H9 (cell line): ENCODE results near the gene PEX5. TPM values are rescaled to one million over a fixed set of nuclear protein-coding genes. Genes with fewer than 3 reads are reported as not detected.
A peak's percentile ranks its signal among the peaks of the same experiment; 100 is the strongest.

Experiments used
- DNase-seq: peaks from one replicate; pipeline ENCODE4 v3.0.0-alpha.2; 2017
- H2AFZ ChIP-seq: one replicate; pipeline ENCODE4 v1.6.1; 2013; ENCODE audit warnings: mild to moderate bottlenecking, low read length, control low read depth, moderate library complexity
- H2AK5ac ChIP-seq: 2 replicates; pipeline ENCODE4 v1.6.1; 2013; ENCODE audit warnings: low read length, control low read depth, mixed read lengths; ENCODE audit not compliant: insufficient read length
- H2BK120ac ChIP-seq: one replicate; pipeline ENCODE4 v1.6.1; 2013; ENCODE audit warnings: low read depth, mild to moderate bottlenecking, low read length, control low read depth, inconsistent platforms; ENCODE audit not compliant: poor library complexity, severe bottlenecking
- H2BK12ac ChIP-seq: 2 replicates; pipeline ENCODE4 v1.6.1; 2013; ENCODE audit warnings: low read length, control low read depth, mixed read lengths, low read depth; ENCODE audit not compliant: insufficient read length
- H2BK15ac ChIP-seq: 2 replicates; pipeline ENCODE4 v1.6.1; 2013; ENCODE audit warnings: low read depth, low read length, control low read depth
- H2BK20ac ChIP-seq: one replicate; pipeline ENCODE4 v1.6.1; 2013; ENCODE audit warnings: low read depth, mild to moderate bottlenecking, low read length, control low read depth, inconsistent platforms; ENCODE audit not compliant: poor library complexity, severe bottlenecking
- H2BK5ac ChIP-seq: 2 replicates; pipeline ENCODE4 v1.6.1; 2013; ENCODE audit warnings: low read length, control low read depth, mixed read lengths; ENCODE audit not compliant: insufficient read length
- H3K14ac ChIP-seq: 2 replicates; pipeline ENCODE4 v1.6.1; 2013; ENCODE audit warnings: low read length, control low read depth; ENCODE audit not compliant: insufficient read depth
- H3K18ac ChIP-seq: 2 replicates; pipeline ENCODE4 v1.6.1; 2013; ENCODE audit warnings: low read depth, mild to moderate bottlenecking, mixed read lengths, low read length, control low read depth; ENCODE audit not compliant: insufficient read length
- H3K23ac ChIP-seq: 2 replicates; pipeline ENCODE4 v1.6.1; 2013; ENCODE audit warnings: low read length, control low read depth, mixed read lengths, low read depth; ENCODE audit not compliant: insufficient read length
- H3K23me2 ChIP-seq: 2 replicates; pipeline ENCODE4 v1.6.1; 2013; ENCODE audit warnings: low read depth, mild to moderate bottlenecking, mixed read lengths, low read length, control low read depth; ENCODE audit not compliant: insufficient read length, poor library complexity, severe bottlenecking
- H3K27ac ChIP-seq: 2 replicates; pipeline ENCODE4 v1.5.1; 2013; ENCODE audit warnings: low read length, control low read depth, mixed read lengths, low read depth; ENCODE audit not compliant: insufficient read length
- H3K27me3 ChIP-seq: 2 replicates; pipeline ENCODE4 v1.6.1; 2013; ENCODE audit warnings: low read length, control low read depth, inconsistent platforms; ENCODE audit not compliant: insufficient read depth
- H3K4ac ChIP-seq: 2 replicates; pipeline ENCODE4 v1.6.1; 2013; ENCODE audit warnings: low read depth, mild to moderate bottlenecking, control low read depth, inconsistent platforms, low read length, moderate library complexity
- H3K4me1 ChIP-seq: 2 replicates; pipeline ENCODE4 v1.6.1; 2013; ENCODE audit warnings: low read length, control low read depth, inconsistent platforms; ENCODE audit not compliant: insufficient read depth
- H3K4me2 ChIP-seq: 2 replicates; pipeline ENCODE4 v1.6.1; 2013; ENCODE audit warnings: low read length, control low read depth, mixed read lengths; ENCODE audit not compliant: insufficient read length, insufficient read depth
- H3K56ac ChIP-seq: 2 replicates; pipeline ENCODE4 v1.6.1; 2013; ENCODE audit warnings: low read depth, mild to moderate bottlenecking, mixed read lengths, low read length, control low read depth; ENCODE audit not compliant: insufficient read length
- H3K79me1 ChIP-seq: 2 replicates; pipeline ENCODE4 v1.6.1; 2013; ENCODE audit warnings: low read depth, mild to moderate bottlenecking, moderate library complexity, low read length, control low read depth, inconsistent platforms; ENCODE audit not compliant: insufficient read depth, poor library complexity, severe bottlenecking
- H3K79me2 ChIP-seq: 2 replicates; pipeline ENCODE4 v1.6.1; 2013; ENCODE audit warnings: low read length, control low read depth, inconsistent platforms; ENCODE audit not compliant: insufficient read depth
- H3K9ac ChIP-seq: 2 replicates; pipeline ENCODE4 v1.6.1; 2013; ENCODE audit warnings: low read length, control low read depth, mixed read lengths; ENCODE audit not compliant: insufficient read length; ENCODE audit errors: extremely low read depth
- H3K9me3 ChIP-seq: one replicate; pipeline ENCODE4 v1.6.1; 2013; ENCODE audit warnings: low read depth, low read length, inconsistent platforms; ENCODE audit not compliant: control insufficient read depth
- H3T11ph ChIP-seq: one replicate; pipeline ENCODE4 v1.6.1; 2013; ENCODE audit warnings: mild to moderate bottlenecking, low read length, control low read depth, inconsistent platforms
- H4K20me1 ChIP-seq: one replicate; pipeline ENCODE4 v1.6.1; 2013; ENCODE audit not compliant: control insufficient read depth, insufficient read length, insufficient read depth
- H4K5ac ChIP-seq: 2 replicates; pipeline ENCODE4 v1.6.1; 2013; ENCODE audit warnings: low read depth, mild to moderate bottlenecking, mixed read lengths, low read length, control low read depth; ENCODE audit not compliant: insufficient read length
- H4K8ac ChIP-seq: replicated peaks from 2 replicates; pipeline ENCODE4 v1.6.1; 2013; ENCODE audit warnings: low read length, control low read depth, mixed read lengths, low read depth; ENCODE audit not compliant: insufficient read length
- H4K91ac ChIP-seq: 2 replicates; pipeline ENCODE4 v1.6.1; 2013; ENCODE audit warnings: low read depth, mild to moderate bottlenecking, moderate library complexity, mixed read lengths, low read length, control low read depth; ENCODE audit not compliant: insufficient read length
- H3K27ac Mint-ChIP-seq, 3 experiments: 2 replicates in 2 of 3; 3 replicates in 1 of 3; pipeline ENCODE4 v1.8.0; 2020 to 2021; ENCODE audit warnings: mixed read lengths in 3 of 3, mild to moderate bottlenecking in 1 of 3, moderate library complexity in 1 of 3
- H3K27me3 Mint-ChIP-seq: 2 replicates; pipeline ENCODE4 v1.8.0; 2021; ENCODE audit warnings: low read depth, mild to moderate bottlenecking, moderate library complexity, mixed read lengths
- H3K36me3 Mint-ChIP-seq, 3 experiments: 2 replicates in 2 of 3; 3 replicates in 1 of 3; pipeline ENCODE4 v1.8.0; 2020 to 2021; ENCODE audit warnings: low read depth in 3 of 3, mixed read lengths in 3 of 3; ENCODE audit not compliant: insufficient read depth in 1 of 3
- H3K4me1 Mint-ChIP-seq, 2 experiments: 2 replicates each; pipeline ENCODE4 v1.8.0; 2020; ENCODE audit warnings: mixed read lengths in 2 of 2
- H3K4me3 Mint-ChIP-seq, 2 experiments: 2 replicates in 1 of 2; 3 replicates in 1 of 2; pipeline ENCODE4 v1.8.0; 2020 to 2021; ENCODE audit warnings: mild to moderate bottlenecking in 2 of 2, mixed read lengths in 2 of 2, moderate library complexity in 1 of 2
- H3K9me3 Mint-ChIP-seq, 2 experiments: 2 replicates in 1 of 2; 3 replicates in 1 of 2; pipeline ENCODE4 v1.8.0; 2020; ENCODE audit warnings: mild to moderate bottlenecking in 2 of 2, mixed read lengths in 2 of 2, moderate library complexity in 1 of 2
- CTCF ChIP-seq: fragments of 200-600 bp; sonication (generic); conservative IDR thresholded peaks from 3 replicates; pipeline ENCODE4 v1.8.0; 2021; ENCODE audit warnings: antibody characterized with exemption, mild to moderate bottlenecking
- WGBS: extraction: QIAGEN DNeasy Blood & Tissue Kit; methylation state at CpG from one replicate; pipeline ENCODE4 v1.1.7; 2013; ENCODE audit warnings: missing lambda C conversion rate, low lambda C conversion rate, mixed read lengths; ENCODE audit not compliant: insufficient read length; ENCODE audit errors: extremely low coverage; 5-methylcytosine and 5-hydroxymethylcytosine counted together
- total RNA-seq: library from RNA; stranded (reverse); gene quantifications from 2 replicates; pipeline ENCODE4 v1.2.1, GENCODE V29; 2021

The PEX5 gene
- total RNA-seq, 1 experiment from 2014 or later: 40.5 TPM

- Histone ChIP-seq H3K27ac (no peak overlapping the region), H2BK15ac (no peak overlapping the region)
- no CpG with 5 or more reads among the region's 10 CpGs for WGBS
Observed at GRCh38 chr12:7158781-7159609, 30.5 kb upstream of the PEX5 start.

More at GRCh38 chr12:7158781-7159609, 30.5 kb upstream of the PEX5 start:
- H3K9me3 ChIP-seq: no peaks in the 10 kb centered on the region
- no peaks in the 10 kb centered on the region for H3K79me1 ChIP-seq
- no peak overlapping the region for H2BK20ac ChIP-seq
- no peak overlapping the region for H3K4me2 ChIP-seq
- no peaks in the 10 kb centered on the region for H3K4me1 ChIP-seq
- Mint-ChIP-seq H3K9me3 (peaks cover 0 to 8% of the 10 kb centered on the region in 2 experiments; a peak in 3 of 5 replicates), H3K36me3 (peaks cover 0 to 7% (median 3%) of the 10 kb centered on the region in 3 experiments; a peak in 3 of 7 replicates), H3K4me1 (peaks cover 6 to 8% of the 10 kb centered on the region in 2 experiments), H3K4me3 (no peak overlapping the region), H3K27me3 (peaks cover 27% of the 10 kb centered on the region), H3K27ac (no peak overlapping the region; a peak in 2 of 7 replicates)
- no peak overlapping the region for H2AK5ac ChIP-seq
- H3K56ac ChIP-seq: no peak overlapping the region
- no peaks in the 10 kb centered on the region for H3K79me2 ChIP-seq
- peaks cover 3% of the 10 kb centered on the region for H3K23me2 ChIP-seq
- no peak overlapping the region for H3K9ac ChIP-seq
- no peak overlapping the region for H3K4ac ChIP-seq
- H2BK12ac ChIP-seq: no peak overlapping the region
- peak overlapping the region; percentile 17; the same call in 1 of the 2 replicates for H3K14ac ChIP-seq
- no peak for TF ChIP-seq CTCF
- no peak overlapping the region for H3K18ac ChIP-seq
- H4K91ac ChIP-seq: no peak overlapping the region
- H2BK120ac ChIP-seq: no peak overlapping the region
- no peak overlapping the region for H4K8ac ChIP-seq
- no peaks in the 10 kb centered on the region for H3K27me3 ChIP-seq
- H3T11ph ChIP-seq: no peak overlapping the region
- no peak overlapping the region for H2AFZ ChIP-seq
- no peak overlapping the region for H2BK5ac ChIP-seq
- H4K20me1 ChIP-seq: no peaks in the 10 kb centered on the region
- DNase-seq: no peak
- no peak overlapping the region for H4K5ac ChIP-seq
- H3K23ac ChIP-seq: no peak overlapping the region
